Vagina (tissue), 2 donors: ENCODE data around the gene CHCHD6. TPM values are rescaled to one million over a fixed set of nuclear protein-coding genes. Genes with fewer than 3 reads are reported as not detected.

ENCODE experiments used
- DNase-seq, 2 donors: peaks; one replicate each; pipeline ENCODE4 v3.0.0-alpha.2; 2017; ENCODE audit errors: extremely low spot score in 2 of 2
- H3K27ac ChIP-seq: fragments of 200-600 bp; sonication (generic); one replicate; pipeline ENCODE4 v1.5.1; 2019
- H3K27me3 ChIP-seq: fragments of 200-600 bp; sonication (generic); one replicate; pipeline ENCODE4 v1.5.1; 2019
- H3K36me3 ChIP-seq, 2 donors: fragments of 200-600 bp; sonication (generic); one replicate each; pipeline ENCODE4 v1.5.1; 2017 to 2019
- H3K4me1 ChIP-seq: fragments of 200-600 bp; sonication (generic); one replicate; pipeline ENCODE4 v1.5.1; 2019
- H3K4me3 ChIP-seq, 2 donors: fragments of 200-600 bp; sonication (generic); 1 replicate in 1 of 2; 2 replicates in 1 of 2; pipeline ENCODE4 v1.5.1; 2016 to 2019
- H3K9me3 ChIP-seq: fragments of 200-600 bp; sonication (generic); one replicate; pipeline ENCODE4 v1.5.1; 2019
- POLR2A ChIP-seq, 2 donors: fragments of 450-650 bp; IDR thresholded peaks; one replicate each; pipeline ENCODE4 v1.6.1; 2017; ENCODE audit warnings: antibody characterized with exemption in 2 of 2, mild to moderate bottlenecking in 2 of 2, moderate library complexity in 2 of 2
- POLR2AphosphoS5 ChIP-seq, 2 donors: sonication (generic); formaldehyde crosslinking; IDR thresholded peaks; one replicate each; pipeline ENCODE4 v1.9.0; 2017; ENCODE audit warnings: antibody characterized with exemption in 2 of 2, mild to moderate bottlenecking in 2 of 2, low read depth in 1 of 2; ENCODE audit not compliant: insufficient read depth in 1 of 2
- intact Hi-C: fragments of 100-400 bp; cut with DNase I; formaldehyde crosslinking; loops from one replicate; pipeline ENCODE4 v1.15.1; 2023
- total RNA-seq: library from RNA; depleted of rRNA; stranded (reverse); fragments of >200 nt; gene quantifications from one replicate; pipeline ENCODE4 v1.2.3, GENCODE V29; 2016
- TF ChIP-seq, protein P1 (sequence below), 3 experiments: fragments of 450-650 bp in 2 of 3; fragments of 200-600 bp in 1 of 3; sonication (generic) in 1 of 3; IDR thresholded peaks; one replicate each; pipeline ENCODE4 v1.5.1; 2017 to 2019; ENCODE audit warnings: antibody characterized with exemption in 3 of 3, mild to moderate bottlenecking in 2 of 3, moderate library complexity in 2 of 3

Gene CHCHD6
- total RNA-seq, 1 donor from 2014 or later = 12.8 TPM

DNA sequence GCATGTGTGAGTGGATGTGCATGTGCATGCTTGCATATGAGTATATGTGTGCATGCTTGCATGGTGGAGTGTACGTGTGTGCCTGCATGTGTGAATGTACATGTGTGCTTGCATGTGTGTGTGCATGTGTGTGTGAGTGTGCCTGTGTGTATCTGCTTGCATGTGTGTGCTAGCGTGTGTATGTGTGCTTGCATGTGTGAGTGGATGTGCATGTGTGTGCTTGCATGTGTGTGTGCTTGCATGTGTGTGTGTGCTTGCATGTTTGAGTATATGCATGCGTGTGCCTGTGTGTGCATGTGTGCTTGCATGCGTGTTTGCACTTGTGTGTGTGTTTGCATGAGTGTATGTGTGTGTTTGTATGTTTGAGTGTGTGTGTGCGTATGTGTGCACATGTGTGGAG lies 274.3 kb downstream of the CHCHD6 start:
- H3K4me3 ChIP-seq = no peak overlapping the region
- no peak for DNase-seq
- intact Hi-C loops = no loop called here
- peaks cover 4% of the 10 kb centered on the region for H3K9me3 ChIP-seq
- H3K27ac ChIP-seq = no peak overlapping the region
- no peaks in the 10 kb centered on the region for H3K36me3 ChIP-seq
- no peaks in the 10 kb centered on the region for H3K27me3 ChIP-seq
- H3K4me1 ChIP-seq = peaks cover 13% of the 10 kb centered on the region
- TF ChIP-seq, protein P1, sequence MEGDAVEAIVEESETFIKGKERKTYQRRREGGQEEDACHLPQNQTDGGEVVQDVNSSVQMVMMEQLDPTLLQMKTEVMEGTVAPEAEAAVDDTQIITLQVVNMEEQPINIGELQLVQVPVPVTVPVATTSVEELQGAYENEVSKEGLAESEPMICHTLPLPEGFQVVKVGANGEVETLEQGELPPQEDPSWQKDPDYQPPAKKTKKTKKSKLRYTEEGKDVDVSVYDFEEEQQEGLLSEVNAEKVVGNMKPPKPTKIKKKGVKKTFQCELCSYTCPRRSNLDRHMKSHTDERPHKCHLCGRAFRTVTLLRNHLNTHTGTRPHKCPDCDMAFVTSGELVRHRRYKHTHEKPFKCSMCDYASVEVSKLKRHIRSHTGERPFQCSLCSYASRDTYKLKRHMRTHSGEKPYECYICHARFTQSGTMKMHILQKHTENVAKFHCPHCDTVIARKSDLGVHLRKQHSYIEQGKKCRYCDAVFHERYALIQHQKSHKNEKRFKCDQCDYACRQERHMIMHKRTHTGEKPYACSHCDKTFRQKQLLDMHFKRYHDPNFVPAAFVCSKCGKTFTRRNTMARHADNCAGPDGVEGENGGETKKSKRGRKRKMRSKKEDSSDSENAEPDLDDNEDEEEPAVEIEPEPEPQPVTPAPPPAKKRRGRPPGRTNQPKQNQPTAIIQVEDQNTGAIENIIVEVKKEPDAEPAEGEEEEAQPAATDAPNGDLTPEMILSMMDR (IDR thresholded peaks at IDR 0.05) = no peak
- no peak for TF ChIP-seq POLR2AphosphoS5 (IDR thresholded peaks at IDR 0.05; ENCODE audit: insufficient read depth in 1 of 2, low read depth in 1 of 2)

DNA sequence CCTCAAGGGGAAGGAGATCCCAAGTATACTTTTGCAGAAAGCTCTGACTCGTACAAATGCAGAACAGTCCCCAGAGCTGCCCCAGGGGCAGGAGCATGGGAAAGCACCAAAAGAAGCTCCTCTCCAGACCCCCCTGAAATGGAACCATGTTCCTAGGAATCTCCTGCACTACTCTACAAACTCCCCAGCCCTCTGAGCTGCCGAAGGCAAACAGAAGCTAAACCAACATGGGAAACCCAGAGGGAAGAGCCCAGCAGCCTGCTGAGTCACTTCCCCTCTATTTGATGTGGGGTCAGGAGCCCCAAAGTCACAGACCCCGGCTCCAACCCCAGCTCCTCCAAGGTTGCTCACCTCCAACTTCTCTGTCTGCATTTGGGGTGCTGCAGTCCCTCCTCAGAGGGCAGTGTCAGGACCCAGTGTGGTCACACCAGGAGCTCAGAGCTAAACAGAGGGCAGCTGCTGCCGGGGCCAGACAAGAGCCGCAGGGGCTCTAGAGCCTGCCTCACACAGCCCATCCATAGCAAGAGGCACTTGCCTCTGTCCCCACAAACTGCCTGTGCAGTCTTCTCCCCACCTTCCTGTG lies 275.1 kb downstream of the CHCHD6 start:
- Histone ChIP-seq H3K27ac (no peak overlapping the region), H3K4me3 (no peak overlapping the region), H3K36me3 (no peaks in the 10 kb centered on the region), H3K4me1 (peaks cover 19% of the 10 kb centered on the region), H3K27me3 (no peaks in the 10 kb centered on the region), H3K9me3 (peaks cover 2% of the 10 kb centered on the region)
- intact Hi-C loops = no loop called here
- DNase-seq = no peak
- no peak for TF ChIP-seq POLR2AphosphoS5 (IDR thresholded peaks at IDR 0.05; ENCODE audit: insufficient read depth in 1 of 2, low read depth in 1 of 2)
- TF ChIP-seq, protein P1 (IDR thresholded peaks at IDR 0.05) = no peak
- no peak for TF ChIP-seq POLR2A (IDR thresholded peaks at IDR 0.05)

GRCh38 chr3:126980266-126980811 lies 276.3 kb downstream of the CHCHD6 start:
- H3K9me3 ChIP-seq = no peaks in the 10 kb centered on the region
- no peak for DNase-seq
- TF ChIP-seq POLR2AphosphoS5 (IDR thresholded peaks at IDR 0.05; ENCODE audit: insufficient read depth in 1 of 2, low read depth in 1 of 2) (no peak), POLR2A (IDR thresholded peaks at IDR 0.05) (no peak)
- TF ChIP-seq, protein P1 (IDR thresholded peaks at IDR 0.05) = no peak
- H3K4me3 ChIP-seq = no peak overlapping the region
- intact Hi-C loops = loop anchor here (5.0 to 10.0 kb wide), 3 partner anchors 228 to 564 kb away; partner anchors contain the start of gene CHCHD6
- no peaks in the 10 kb centered on the region for H3K36me3 ChIP-seq
- H3K27ac ChIP-seq = no peak overlapping the region
- no peaks in the 10 kb centered on the region for H3K27me3 ChIP-seq
- H3K4me1 ChIP-seq = peaks cover 31% of the 10 kb centered on the region

- H3K27me3 ChIP-seq = no peaks in the 10 kb centered on the region
- peak overlapping the region; percentile 43 to 66 for H3K4me3 ChIP-seq
- no peak for TF ChIP-seq POLR2A (IDR thresholded peaks at IDR 0.05)
- TF ChIP-seq, protein P1 (IDR thresholded peaks at IDR 0.05) = no peak
- no peak for TF ChIP-seq POLR2AphosphoS5 (IDR thresholded peaks at IDR 0.05; ENCODE audit: insufficient read depth in 1 of 2, low read depth in 1 of 2)
- H3K9me3 ChIP-seq = no peaks in the 10 kb centered on the region
- no peak for DNase-seq
- peaks cover 48% of the 10 kb centered on the region for H3K4me1 ChIP-seq
- H3K27ac ChIP-seq = peak overlapping the region; percentile 82
- intact Hi-C loops = loop anchor here (5.0 to 10.0 kb wide), 3 partner anchors 230 to 563 kb away; partner anchors contain the start of gene CHCHD6
- H3K36me3 ChIP-seq = no peaks in the 10 kb centered on the region
These were observed 278.1 kb downstream of the CHCHD6 start for GRCh38 chr3:126982126-126982470.
